ENCODE measurements around the gene CLMN. TPM values are rescaled to one million over a fixed set of nuclear protein-coding genes. Genes with fewer than 3 reads are reported as not detected.
A peak's percentile ranks its signal among the peaks of the same experiment; 100 is the strongest.

The CLMN gene, protein sequence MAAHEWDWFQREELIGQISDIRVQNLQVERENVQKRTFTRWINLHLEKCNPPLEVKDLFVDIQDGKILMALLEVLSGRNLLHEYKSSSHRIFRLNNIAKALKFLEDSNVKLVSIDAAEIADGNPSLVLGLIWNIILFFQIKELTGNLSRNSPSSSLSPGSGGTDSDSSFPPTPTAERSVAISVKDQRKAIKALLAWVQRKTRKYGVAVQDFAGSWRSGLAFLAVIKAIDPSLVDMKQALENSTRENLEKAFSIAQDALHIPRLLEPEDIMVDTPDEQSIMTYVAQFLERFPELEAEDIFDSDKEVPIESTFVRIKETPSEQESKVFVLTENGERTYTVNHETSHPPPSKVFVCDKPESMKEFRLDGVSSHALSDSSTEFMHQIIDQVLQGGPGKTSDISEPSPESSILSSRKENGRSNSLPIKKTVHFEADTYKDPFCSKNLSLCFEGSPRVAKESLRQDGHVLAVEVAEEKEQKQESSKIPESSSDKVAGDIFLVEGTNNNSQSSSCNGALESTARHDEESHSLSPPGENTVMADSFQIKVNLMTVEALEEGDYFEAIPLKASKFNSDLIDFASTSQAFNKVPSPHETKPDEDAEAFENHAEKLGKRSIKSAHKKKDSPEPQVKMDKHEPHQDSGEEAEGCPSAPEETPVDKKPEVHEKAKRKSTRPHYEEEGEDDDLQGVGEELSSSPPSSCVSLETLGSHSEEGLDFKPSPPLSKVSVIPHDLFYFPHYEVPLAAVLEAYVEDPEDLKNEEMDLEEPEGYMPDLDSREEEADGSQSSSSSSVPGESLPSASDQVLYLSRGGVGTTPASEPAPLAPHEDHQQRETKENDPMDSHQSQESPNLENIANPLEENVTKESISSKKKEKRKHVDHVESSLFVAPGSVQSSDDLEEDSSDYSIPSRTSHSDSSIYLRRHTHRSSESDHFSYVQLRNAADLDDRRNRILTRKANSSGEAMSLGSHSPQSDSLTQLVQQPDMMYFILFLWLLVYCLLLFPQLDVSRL
- total RNA-seq (2021) = 8.6 and 12.2 TPM in 2 replicates
- Bru-seq, nascent RNA = percentile 47 among the genes with signal in this experiment
- percentile 52 among the genes with signal in this experiment for BruChase-seq, experiment 1, labeled RNA remaining after a 2-hour chase
- BruChase-seq, experiment 2, labeled RNA remaining after a 6-hour chase = percentile 48 among the genes with signal in this experiment
- long read RNA-seq, full-length matches to known transcripts = 6 of 9 reads
- long read RNA-seq, partial matches to known transcripts = 1 of 9 reads
- long read RNA-seq, other reads (novel, unspliced or antisense) = 2 of 9 reads

DNA sequence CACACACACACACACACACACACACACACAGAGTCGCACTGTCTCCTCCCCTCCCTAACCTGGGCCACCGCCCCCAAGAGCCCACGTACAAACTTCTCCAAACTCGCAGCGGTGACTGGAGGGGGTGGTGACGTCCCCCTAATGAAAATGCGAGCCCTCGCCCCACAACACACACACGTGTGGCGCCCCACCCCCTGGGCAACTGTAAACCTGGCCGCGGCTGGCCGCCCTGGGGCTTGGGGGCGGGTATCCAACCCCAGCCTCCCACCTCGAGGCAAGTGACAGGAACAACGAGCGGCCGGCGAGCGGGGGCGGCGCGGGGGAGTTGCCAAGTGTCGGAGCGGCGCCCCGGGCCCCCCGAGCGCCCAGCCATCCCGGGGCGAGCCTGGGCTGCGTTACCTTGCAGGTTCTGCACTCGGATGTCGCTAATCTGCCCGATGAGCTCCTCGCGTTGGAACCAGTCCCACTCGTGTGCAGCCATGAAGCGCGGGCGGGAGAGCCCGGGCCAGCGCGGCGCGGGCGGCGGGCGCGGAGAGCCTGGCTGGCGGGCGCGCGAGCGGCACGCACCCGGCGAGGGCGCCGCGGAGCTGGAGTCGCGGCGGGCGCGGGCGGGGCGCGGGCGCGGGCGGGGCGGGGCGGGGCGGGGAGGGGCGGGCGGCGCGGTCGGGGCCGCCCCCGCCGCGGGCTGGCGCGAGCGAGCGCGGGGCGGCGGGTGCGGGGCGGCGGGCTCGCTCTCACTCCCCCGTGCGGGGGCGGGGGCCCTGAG lies at the start of gene CLMN:
TSS of gene CLMN (minus strand) at position 597 of the 766 bp plus-strand sequence. CDS start at position 481, 116 bp downstream.
- intact Hi-C loops (cut with micrococcal nuclease; ENCODE audit: unreplicated experiment) = no loop called here
- BruUV-seq (replicated peaks) = no TSS peak
- Histone ChIP-seq H3K27me3 (replicated peaks; ENCODE audit: insufficient read depth, low read depth, low read length, poor library complexity) (no peaks in the 10 kb centered on the region), H3K9me3 (ENCODE audit: low read depth, low read length, poor library complexity, severe bottlenecking) (no peaks in the 10 kb centered on the region), H3K27ac (ENCODE audit: low read depth, low read length, poor library complexity, severe bottlenecking) (no peak within 1 kb of the TSS), H3K4me1 (ENCODE audit: insufficient read depth, low read length, poor library complexity, severe bottlenecking) (peaks cover 9% of the 10 kb centered on the region), H3K4me3 (ENCODE audit: low read depth, low read length, poor library complexity, severe bottlenecking) (peak within 1 kb of the TSS; percentile 71), H3K36me3 (ENCODE audit: insufficient read depth, low read length, poor library complexity, severe bottlenecking) (no peaks in the 10 kb centered on the region)
- DNase-seq (ENCODE audit: low spot score) = peak; percentile 62
- ChIA-PET CTCF (no interaction called here), POLR2A (ENCODE audit: low non-redundant PET) (interaction anchor here (0.5 kb wide), 1 partner anchor 136 kb away, joined by 4 read pairs; no protein-coding TSS in a partner anchor)
- TF ChIP-seq, protein P1, sequence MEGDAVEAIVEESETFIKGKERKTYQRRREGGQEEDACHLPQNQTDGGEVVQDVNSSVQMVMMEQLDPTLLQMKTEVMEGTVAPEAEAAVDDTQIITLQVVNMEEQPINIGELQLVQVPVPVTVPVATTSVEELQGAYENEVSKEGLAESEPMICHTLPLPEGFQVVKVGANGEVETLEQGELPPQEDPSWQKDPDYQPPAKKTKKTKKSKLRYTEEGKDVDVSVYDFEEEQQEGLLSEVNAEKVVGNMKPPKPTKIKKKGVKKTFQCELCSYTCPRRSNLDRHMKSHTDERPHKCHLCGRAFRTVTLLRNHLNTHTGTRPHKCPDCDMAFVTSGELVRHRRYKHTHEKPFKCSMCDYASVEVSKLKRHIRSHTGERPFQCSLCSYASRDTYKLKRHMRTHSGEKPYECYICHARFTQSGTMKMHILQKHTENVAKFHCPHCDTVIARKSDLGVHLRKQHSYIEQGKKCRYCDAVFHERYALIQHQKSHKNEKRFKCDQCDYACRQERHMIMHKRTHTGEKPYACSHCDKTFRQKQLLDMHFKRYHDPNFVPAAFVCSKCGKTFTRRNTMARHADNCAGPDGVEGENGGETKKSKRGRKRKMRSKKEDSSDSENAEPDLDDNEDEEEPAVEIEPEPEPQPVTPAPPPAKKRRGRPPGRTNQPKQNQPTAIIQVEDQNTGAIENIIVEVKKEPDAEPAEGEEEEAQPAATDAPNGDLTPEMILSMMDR (conservative IDR thresholded peaks at IDR 0.05; ENCODE audit: low read depth, low read length) = no peak
- no peak for TF ChIP-seq EZH2 (IDR thresholded peaks at IDR 0.05; ENCODE audit: borderline replicate concordance, low read depth, low read length, poor library complexity, severe bottlenecking)

DNA sequence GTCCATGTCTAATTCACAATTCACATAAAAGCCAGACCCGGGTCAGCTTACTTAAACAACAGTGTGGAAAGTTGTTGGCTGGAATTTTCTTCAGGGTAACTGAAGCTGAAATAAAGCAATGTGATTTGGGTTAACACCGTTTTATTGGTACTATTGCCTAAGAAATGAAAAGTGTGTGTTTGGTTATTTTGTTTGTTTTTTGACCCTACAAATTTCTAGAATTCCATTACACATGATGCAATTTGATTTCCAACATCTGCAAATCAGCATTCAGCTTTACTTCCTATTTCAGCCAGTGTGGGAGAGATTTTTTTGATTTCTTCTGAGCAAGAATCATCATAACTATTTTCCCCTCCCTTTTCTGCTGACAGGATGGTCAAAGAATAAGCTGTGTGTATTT lies 45.7 kb upstream of the CLMN start:
- H3K9me3 ChIP-seq (ENCODE audit: low read depth, low read length, poor library complexity, severe bottlenecking) = no peaks in the 10 kb centered on the region
- intact Hi-C loops (cut with micrococcal nuclease; ENCODE audit: unreplicated experiment) = loop anchor here (10.0 kb wide), 1 partner anchor 271 kb away; no protein-coding TSS in a partner anchor
- POLR2A ChIA-PET (ENCODE audit: low non-redundant PET) = no interaction called here

More for the DNA sequence above, 45.7 kb upstream of the CLMN start:
- H3K4me1 ChIP-seq (ENCODE audit: insufficient read depth, low read length, poor library complexity, severe bottlenecking) = no peaks in the 10 kb centered on the region
- CTCF ChIA-PET = no interaction called here
- no TSS peak for BruUV-seq (replicated peaks)
- TF ChIP-seq, protein P1 (conservative IDR thresholded peaks at IDR 0.05; ENCODE audit: low read depth, low read length) = no peak
- no peak for TF ChIP-seq EZH2 (IDR thresholded peaks at IDR 0.05; ENCODE audit: borderline replicate concordance, low read depth, low read length, poor library complexity, severe bottlenecking)
- H3K36me3 ChIP-seq (ENCODE audit: insufficient read depth, low read length, poor library complexity, severe bottlenecking) = no peaks in the 10 kb centered on the region
- DNase-seq (ENCODE audit: low spot score) = no peak
- no peak overlapping the region for H3K4me3 ChIP-seq (ENCODE audit: low read depth, low read length, poor library complexity, severe bottlenecking)
- H3K27me3 ChIP-seq (replicated peaks; ENCODE audit: insufficient read depth, low read depth, low read length, poor library complexity) = no peaks in the 10 kb centered on the region
- no peak overlapping the region for H3K27ac ChIP-seq (ENCODE audit: low read depth, low read length, poor library complexity, severe bottlenecking)
